HG03558 (cell line): ENCODE data around the gene B3GLCT.
"Not testable (repeated sequence)": the region's sequence is repeated elsewhere in the genome, so short reads cannot be mapped to it uniquely, and the experiment has no call there.

Experiments used
- ATAC-seq: cut with Tn5 transposase; IDR thresholded peaks from one replicate; pipeline ENCODE4 v1.9.1; 2021; ENCODE audit warnings: moderate number of reproducible peaks; ENCODE audit not compliant: unreplicated experiment; ENCODE audit errors: extremely low read depth

B3GLCT gene

DNA sequence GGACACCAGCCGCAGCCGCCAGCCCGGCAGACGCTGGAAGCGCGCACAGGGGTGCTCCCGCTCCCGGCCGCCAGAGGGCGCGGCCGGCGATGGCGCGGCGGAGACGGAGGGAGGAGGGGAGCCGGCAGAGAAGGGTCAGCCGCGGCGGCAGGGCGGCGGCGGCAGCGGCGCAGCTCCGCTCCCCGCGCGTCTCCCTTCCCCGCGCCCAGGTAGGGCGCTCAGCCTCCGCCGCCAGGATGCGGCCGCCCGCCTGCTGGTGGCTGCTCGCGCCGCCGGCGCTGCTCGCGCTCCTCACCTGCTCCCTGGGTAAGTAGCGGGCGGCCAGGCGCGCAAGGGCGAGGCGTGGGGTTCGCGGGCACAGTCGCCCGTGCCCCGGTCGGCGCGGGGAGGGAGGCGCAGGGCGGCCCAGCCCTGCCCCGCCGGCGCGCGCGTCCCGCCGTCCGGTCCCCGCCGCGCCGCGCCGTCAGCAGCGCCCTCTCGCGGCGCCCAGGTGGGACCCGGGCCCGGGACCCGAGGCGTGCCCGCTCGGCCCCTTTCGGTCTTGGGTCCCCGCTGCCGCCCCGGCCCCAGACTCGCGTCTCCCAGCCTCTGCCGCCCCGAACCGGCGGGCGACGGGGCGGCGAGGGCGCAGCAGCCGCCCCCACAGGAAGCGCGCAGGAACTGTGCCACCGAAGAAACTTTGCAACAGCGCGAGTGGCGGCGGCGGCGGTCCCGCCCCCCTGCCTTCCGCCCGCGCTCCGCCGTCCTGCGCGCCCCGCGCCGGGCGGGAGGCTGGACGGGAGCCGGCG, at the start of gene B3GLCT:
Gene B3GLCT, plus strand, starts transcription at position 127 of the 788 bp plus-strand sequence. Its CDS starts 110 bp downstream, at position 237.
- ATAC-seq: peak; percentile 77

DNA sequence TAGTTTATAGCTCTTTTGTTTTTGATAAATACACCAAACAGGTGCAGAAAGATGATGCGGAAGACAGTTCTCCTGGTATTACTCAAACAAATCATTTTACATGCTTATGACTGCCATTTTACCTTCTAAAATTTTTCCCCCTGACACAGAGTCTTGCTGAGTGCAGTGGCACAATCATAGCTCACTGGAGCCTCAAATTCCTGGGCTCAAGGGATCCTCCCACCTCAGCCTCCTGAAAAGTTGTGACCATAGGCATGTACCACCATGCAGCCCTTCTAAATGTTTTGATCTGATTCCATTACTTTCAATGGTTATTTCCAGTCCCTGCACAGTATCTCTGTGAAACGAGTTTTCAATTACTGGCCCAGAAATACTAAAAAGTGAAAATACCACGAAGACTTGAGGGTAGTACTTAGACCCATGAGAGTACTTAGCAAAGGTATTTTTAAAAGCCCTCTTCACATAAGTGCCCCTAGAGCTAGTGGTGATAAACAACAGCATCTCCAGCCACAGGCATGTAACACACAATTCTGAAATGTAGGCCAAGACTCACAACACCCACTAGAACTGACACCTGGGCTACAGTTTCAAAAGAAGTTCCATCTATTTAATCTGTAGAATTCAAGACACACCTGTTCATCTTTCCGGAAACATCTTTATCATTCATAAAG, 49.3 kb upstream of the B3GLCT start:
- no peak for ATAC-seq

DNA sequence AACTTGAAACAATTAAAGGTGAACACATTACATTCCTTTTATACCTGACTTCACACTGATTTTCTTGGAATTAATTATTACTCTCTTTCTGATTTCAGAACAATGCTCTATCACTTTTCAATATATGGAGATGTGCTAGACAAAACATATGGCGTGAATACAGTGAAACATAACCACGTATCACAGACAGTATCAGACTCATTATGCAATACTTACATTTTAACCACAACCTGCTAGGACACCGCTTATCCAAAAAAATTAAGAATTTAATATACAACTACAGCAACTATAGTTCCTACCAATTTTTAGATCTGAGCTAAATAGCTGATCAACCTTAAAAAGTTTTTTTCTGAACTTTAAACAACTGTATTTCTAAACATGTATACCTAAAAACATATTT, 47.9 kb upstream of the B3GLCT start:
- ATAC-seq: no peak

DNA sequence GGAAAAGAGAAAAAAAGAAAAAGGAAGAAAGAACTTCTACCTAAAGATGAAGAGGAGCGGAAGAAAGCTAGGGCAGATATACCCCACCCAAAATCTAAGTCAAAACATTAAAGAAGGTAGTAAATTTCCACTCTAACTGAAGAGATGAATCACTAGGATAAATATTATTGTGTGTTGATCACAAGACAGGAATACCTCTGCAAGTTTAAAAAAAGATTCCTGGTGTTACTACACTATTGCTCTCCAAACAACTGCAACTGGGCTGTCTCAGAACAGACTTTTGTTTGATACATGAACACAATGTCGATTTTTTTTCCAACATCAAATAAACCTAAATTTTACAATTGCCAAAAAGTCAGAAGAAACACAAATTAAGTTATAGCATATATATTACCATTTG, 44.8 kb upstream of the B3GLCT start:
- ATAC-seq: no peak

DNA sequence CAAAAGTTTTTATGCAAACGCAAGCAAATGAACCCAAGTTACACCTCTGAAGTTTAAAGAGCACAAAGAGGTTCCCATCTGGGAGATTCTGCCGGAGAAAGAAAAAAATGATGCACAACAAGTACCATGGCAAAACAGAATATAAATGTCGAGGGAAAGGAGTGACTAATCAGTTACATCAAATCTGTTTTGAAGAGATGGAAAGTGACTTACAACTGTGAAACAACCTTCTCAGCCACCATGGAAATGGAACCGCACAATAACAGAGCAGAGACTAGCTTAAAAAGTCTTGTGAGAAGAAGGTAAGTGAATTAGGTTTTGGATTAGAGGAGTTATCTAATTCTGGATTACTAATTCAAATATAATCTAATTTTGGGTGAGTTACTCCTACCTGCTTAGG, 40.5 kb upstream of the B3GLCT start:
- no peak for ATAC-seq

DNA sequence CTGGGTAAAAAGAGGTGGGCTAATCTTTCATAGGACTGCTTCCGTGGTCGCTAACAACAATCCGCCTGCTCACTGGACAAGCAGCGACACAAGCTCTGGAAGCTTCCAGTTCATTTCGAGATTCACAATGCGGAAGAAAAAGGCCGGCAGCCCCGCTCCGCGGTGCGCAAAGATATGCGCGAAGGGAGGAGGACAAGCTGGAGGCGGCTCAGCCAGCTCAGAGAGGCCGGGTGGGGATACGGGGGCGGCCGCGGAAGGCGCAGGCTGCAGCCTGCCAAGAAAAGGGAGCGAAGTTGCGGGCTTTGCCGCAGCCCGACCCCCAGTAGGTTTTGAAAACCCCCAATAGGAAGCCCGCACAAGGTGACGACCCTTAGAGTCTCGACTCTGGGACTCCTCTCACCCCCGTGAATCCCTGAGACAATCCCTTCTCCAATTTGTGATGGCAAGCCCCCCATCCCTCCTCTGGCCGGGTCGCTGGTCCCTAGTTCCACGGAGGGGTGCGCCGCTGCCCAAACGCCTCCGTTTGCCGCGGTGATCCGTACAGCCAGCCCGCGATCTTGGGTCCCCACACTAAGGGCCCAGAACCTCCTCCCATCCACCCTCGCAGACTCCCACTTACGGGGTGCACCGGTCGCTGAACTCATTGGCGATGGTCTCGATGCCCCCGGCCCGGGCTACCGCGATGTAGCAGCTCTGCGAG, 38.8 kb upstream of the B3GLCT start:
- ATAC-seq: no peak

DNA sequence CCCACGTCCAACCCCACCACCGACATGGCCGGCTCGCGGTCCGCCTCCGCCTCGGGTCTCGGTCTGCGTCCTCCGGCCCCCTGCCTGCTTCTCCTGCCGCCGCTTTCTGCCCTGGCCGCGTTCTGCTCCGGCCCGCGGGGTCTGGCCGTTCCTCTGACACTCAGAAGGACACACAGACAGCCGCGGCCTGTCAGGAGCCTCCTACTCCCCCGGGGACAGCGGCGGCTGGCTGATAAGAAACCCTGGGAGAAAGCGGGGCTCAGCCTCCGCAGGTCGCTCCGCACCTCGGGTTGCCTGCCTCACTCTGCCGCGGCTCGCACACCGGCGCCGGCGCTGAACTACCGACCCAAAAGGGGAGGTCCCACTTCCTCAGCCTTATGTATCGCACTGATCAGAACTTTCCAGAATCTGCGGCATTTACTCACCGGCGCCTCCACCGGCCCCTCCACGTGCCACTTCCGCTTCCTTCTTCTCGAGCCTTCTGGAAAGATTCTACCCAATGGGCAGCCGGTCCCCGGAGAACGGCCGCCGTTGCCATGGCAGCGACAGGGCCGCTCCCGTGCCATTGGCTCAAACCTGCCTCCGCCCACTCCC, 38.1 kb upstream of the B3GLCT start, which contains the start of gene HSPH1:
Gene HSPH1, minus strand, starts transcription at position 348 of the 594 bp plus-strand sequence. Its CDS starts 322 bp downstream, at position 26.
- peak; percentile 60 for ATAC-seq

DNA sequence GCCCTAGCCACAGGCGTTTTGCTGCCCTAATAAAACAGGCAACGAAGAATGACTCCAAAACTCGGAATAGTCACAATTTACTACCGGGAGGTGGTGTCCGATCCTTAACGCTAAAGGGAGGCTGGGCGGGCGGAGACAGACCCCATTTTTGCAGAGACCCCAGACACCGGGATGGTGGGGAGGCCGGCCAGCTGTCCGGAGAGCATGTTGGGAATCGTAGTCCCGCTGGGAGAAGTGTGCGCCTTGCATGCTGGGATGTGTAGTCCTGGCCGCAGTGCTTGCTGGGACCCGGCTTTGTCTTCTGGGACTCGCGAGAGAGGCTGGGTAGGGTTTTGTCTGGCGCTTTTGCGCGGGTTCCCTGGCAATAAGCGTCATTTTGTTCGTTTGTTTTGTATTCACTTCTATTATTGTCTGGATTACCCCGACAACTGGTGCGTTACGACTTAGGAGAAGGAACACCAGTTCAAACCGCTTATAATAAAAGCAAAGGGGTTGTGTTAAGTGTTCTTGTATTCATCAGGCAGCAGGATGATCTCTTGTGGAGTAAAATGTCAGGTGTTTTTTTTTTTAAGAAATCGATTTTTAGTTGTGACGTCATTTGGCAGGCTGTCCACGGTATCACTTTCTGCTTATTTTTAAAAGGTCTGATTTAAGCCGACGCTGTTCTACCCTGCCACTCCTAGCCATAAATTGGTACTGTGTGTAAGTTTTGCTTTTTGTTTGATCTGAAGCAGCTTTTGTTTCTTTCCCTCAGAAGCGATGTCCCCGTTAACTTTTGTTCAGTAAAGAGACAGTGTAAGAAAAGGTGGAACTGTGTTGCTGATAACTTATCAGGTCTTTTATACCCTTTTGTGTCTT, 37.4 kb upstream of the B3GLCT start:
- peak; percentile 72 for ATAC-seq

DNA sequence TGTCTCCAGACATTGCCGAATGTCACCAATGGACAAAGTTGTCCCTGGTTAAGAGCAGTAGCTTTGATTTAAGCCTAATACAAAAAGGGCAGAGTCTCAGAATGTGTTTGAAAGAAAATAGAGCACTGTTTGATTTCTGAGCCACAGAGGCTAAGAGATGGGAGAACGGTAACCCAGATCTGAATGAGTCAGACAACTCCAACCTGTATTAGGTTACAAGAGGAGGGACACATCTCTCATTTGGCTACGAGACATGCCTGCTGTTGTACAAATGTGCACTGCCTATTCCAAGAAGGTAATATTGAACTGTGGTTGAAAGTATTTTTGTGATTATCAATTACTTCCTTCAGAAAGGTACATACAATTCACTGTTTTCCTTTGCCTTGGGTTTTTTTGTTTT, 33.2 kb upstream of the B3GLCT start:
- ATAC-seq: no peak

DNA sequence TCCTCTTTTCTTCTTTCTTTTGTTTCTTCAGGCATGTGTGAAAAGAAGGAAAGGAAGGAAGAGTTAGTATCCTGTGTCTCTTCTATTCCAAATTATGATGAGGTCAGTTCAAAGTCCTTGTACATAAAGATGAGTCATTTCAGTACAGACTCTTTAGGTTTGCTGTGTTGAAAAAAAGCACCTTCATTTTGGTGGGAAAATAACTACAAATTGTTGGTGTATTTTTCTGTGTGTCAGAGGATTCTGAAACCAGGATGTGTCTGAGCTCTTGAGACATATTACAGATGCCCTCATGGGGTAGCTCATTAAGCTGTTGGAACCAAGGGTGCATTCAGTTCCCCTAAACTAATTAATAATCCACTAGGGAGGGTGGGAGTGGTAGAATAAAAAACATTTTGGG, 32.3 kb upstream of the B3GLCT start:
- ATAC-seq: no peak

DNA sequence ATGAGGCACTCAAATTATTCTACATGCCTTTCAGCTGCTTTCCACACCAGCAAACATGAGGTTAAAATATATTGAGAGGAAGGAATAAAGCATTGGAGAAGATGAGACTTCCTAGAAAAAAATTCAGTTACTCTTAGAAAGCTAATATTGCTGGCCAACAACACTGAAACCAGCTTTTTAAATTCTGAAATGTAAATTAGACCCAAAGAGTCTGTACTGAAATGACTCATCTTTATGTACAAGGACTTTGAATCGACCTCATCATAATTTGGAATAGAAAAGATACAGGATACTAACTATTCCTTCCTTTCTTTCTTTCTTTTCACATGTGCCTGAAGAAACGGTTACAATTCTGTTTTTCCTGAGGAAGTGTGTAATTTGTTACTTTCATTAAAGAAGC, 31.6 kb upstream of the B3GLCT start:
- no peak for ATAC-seq

DNA sequence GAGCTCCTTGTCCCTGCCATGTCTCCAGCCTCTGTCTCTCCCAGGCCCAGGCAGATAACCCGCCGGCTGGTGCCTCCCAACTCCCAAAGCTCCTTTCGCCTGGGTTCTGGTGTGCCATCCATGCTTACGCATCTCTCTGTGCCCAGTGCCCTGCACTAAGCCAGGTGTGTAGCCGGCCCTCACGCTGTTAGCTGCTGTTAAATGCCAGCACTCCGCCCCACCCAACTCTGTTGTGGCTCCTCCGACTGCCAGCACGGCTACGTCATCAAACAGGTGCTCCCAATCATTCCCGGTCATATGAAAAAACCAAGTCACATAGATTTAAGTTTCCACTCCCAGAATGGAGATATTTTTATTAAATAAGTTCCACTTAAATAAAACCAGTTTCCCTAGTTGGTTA, 31.0 kb upstream of the B3GLCT start:
- no peak for ATAC-seq

DNA sequence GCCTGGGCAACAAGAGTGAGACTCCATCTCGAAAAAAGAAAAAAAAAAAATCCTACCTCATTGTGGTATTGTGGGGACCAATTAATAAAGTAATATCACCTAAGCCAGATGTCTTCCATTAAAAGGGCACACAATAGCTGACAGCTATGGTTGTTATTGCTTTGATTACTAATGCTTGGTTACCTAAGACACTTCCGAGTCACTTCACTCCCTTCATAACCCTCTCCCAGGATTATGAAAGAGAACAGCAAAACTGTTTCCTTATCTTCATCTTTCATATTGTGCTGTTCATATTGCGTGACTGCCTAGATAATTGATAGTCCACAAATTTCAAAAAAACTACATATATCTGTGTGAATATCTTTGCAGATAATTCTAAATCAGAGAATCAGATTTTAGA, 27.8 kb upstream of the B3GLCT start:
- ATAC-seq: no peak

DNA sequence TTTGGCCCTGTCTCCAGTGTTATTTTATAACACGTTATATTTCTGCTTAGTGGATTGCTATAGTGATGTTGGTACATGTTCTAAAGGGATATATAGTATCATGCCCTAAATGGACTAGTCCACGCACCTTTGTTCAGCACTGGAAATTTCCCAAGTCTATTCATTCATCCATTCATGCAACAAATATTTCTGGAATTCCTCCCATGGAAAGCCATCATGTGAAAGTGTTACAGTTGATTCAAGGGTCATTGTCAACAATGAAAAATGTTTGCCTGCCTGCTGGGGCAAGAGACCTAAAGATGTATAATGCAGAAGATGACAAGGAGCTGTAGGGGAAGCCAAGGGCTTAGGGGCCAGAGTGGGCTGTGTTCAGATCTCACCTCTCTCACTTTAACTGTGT, 27.2 kb upstream of the B3GLCT start:
- ATAC-seq: no peak

DNA sequence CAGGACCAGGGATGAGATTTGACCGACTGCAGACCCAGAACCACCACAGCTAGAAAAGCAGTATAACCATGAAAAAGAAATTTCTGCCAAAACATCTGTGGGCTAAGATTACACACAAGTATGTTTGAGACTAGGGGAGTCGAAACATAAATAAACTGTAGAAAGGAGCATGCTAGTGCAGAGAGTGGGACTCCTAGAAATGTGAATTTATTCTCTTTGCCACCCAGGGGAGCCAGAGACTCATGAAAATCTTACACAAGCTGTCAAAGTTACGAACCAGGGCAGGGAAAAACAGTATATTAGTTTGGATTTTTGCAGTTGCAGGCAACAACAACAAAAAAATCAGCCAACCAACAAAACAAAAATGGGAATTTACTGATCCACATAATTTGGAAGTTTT, 25.8 kb upstream of the B3GLCT start:
- no peak for ATAC-seq

DNA sequence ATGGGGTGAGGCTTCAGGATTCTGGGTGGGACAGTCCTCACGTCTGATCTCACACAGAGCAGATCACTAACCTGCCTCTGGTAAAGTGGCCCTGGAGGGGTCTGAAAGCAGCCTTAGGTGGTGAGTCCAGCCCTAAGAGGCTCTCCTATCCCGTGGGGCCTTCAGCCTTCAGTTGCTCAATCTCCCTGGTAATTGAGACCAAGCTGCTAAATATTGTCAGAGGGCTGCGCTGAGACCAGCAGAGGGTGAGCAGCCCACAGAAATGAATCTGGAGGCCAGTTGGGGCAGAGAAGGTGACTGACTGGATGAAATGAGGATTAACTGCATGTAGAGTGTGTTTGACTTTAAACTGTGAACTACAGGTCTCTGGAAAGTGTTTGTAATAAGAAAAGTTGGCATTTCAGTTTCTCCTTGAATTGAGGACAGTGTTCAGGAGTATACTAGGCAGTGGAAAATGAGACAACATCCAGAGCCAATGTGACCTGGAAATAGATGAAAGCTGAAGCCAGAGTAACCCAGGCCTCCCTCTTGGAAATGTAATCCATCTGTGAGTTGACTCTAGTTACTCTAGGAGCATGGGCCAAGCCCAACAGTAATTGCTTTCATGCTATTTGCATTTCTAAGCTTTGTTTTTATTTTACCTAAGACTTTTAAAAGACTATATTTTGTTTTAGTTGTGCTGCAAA, 23.8 kb upstream of the B3GLCT start:
- ATAC-seq: no peak

DNA sequence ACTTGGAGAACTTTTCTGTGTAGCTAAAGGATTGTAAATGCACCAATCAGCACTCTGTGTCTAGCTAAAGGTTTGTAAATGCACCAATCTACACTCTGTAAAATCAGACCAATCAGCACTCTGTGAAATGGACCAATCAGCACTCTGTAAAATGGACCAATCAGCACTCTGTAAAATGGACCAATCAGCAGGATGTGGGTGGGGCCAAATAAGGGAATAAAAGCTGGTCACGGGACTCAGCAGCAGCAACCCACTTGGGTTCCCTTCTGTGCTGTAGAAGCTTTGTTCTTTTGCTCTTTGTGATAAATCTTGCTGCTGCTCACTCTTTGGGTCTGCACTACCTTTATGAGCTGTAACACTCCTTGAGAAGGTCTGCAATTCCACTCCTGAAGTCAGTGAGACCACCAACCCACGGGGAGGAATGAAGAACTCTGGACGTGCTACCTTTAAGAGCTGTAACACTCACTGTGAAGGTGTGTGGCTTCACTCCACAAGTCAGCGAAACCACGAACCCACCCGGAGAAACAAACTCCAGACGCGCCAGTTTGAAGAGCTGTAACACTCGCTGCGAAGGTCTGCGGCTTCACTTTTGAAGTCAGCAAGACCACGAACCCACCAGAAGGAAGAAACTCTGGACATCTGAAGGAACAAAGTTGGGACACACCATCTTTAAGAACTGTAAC, 21.8 kb upstream of the B3GLCT start:
- ATAC-seq: not testable (repeated sequence)

DNA sequence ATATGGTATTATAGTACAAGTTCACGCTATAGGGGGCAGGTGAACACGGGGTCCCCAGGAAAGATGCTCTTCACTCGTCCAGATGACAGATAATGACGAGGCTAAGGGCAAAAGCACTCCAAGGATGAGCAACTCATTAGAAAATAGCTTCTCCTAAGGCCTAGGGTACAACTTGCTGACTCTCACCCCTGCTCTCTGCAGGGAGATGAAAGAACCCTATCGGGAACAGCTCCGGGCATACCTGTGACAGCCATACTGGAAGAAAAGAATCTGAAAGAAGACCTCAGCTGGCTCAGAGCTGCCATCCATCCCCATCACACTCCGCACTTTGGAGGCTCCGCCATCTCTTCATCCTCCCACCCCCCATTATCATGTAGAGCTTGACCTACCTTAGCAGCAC, 20.5 kb upstream of the B3GLCT start:
- no peak for ATAC-seq

DNA sequence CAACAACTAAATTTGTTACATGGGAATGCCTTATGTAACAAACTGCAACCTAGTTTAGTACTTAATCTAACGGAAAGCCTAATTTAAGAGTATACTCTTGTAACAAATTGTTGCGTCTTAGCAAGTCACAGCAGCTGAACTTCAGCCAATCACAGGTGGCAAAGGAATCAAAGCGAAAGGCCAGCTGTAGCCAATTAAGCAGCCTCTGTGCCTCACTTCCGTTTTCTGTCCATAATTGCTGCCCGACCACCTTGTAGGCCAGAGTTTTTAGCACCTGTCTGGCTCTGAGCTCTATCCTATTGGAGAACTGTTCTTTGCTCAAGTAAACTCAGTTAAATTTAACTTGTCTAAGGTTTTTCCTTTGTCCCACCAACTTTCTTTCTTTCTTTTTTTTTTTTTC, 20.0 kb upstream of the B3GLCT start:
- ATAC-seq: no peak
